H9 (cell line): Measurements from ENCODE around the gene DCXR. TPM values are rescaled to one million over a fixed set of nuclear protein-coding genes. Genes with fewer than 3 reads are reported as not detected.
A peak's percentile ranks its signal among the peaks of the same experiment; 100 is the strongest.

Experiments
- DNase-seq: peaks from one replicate; pipeline ENCODE4 v3.0.0-alpha.2; 2017
- H2AFZ ChIP-seq: one replicate; pipeline ENCODE4 v1.6.1; 2013; ENCODE audit warnings: mild to moderate bottlenecking, low read length, control low read depth, moderate library complexity
- H2AK5ac ChIP-seq: 2 replicates; pipeline ENCODE4 v1.6.1; 2013; ENCODE audit warnings: low read length, control low read depth, mixed read lengths; ENCODE audit not compliant: insufficient read length
- H2BK120ac ChIP-seq: one replicate; pipeline ENCODE4 v1.6.1; 2013; ENCODE audit warnings: low read depth, mild to moderate bottlenecking, low read length, control low read depth, inconsistent platforms; ENCODE audit not compliant: poor library complexity, severe bottlenecking
- H2BK12ac ChIP-seq: 2 replicates; pipeline ENCODE4 v1.6.1; 2013; ENCODE audit warnings: low read length, control low read depth, mixed read lengths, low read depth; ENCODE audit not compliant: insufficient read length
- H2BK15ac ChIP-seq: 2 replicates; pipeline ENCODE4 v1.6.1; 2013; ENCODE audit warnings: low read depth, low read length, control low read depth
- H2BK20ac ChIP-seq: one replicate; pipeline ENCODE4 v1.6.1; 2013; ENCODE audit warnings: low read depth, mild to moderate bottlenecking, low read length, control low read depth, inconsistent platforms; ENCODE audit not compliant: poor library complexity, severe bottlenecking
- H2BK5ac ChIP-seq: 2 replicates; pipeline ENCODE4 v1.6.1; 2013; ENCODE audit warnings: low read length, control low read depth, mixed read lengths; ENCODE audit not compliant: insufficient read length
- H3K14ac ChIP-seq: 2 replicates; pipeline ENCODE4 v1.6.1; 2013; ENCODE audit warnings: low read length, control low read depth; ENCODE audit not compliant: insufficient read depth
- H3K18ac ChIP-seq: 2 replicates; pipeline ENCODE4 v1.6.1; 2013; ENCODE audit warnings: low read depth, mild to moderate bottlenecking, mixed read lengths, low read length, control low read depth; ENCODE audit not compliant: insufficient read length
- H3K23ac ChIP-seq: 2 replicates; pipeline ENCODE4 v1.6.1; 2013; ENCODE audit warnings: low read length, control low read depth, mixed read lengths, low read depth; ENCODE audit not compliant: insufficient read length
- H3K23me2 ChIP-seq: 2 replicates; pipeline ENCODE4 v1.6.1; 2013; ENCODE audit warnings: low read depth, mild to moderate bottlenecking, mixed read lengths, low read length, control low read depth; ENCODE audit not compliant: insufficient read length, poor library complexity, severe bottlenecking
- H3K27ac ChIP-seq: 2 replicates; pipeline ENCODE4 v1.5.1; 2013; ENCODE audit warnings: low read length, control low read depth, mixed read lengths, low read depth; ENCODE audit not compliant: insufficient read length
- H3K27me3 ChIP-seq: 2 replicates; pipeline ENCODE4 v1.6.1; 2013; ENCODE audit warnings: low read length, control low read depth, inconsistent platforms; ENCODE audit not compliant: insufficient read depth
- H3K4ac ChIP-seq: 2 replicates; pipeline ENCODE4 v1.6.1; 2013; ENCODE audit warnings: low read depth, mild to moderate bottlenecking, control low read depth, inconsistent platforms, low read length, moderate library complexity
- H3K4me1 ChIP-seq: 2 replicates; pipeline ENCODE4 v1.6.1; 2013; ENCODE audit warnings: low read length, control low read depth, inconsistent platforms; ENCODE audit not compliant: insufficient read depth
- H3K4me2 ChIP-seq: 2 replicates; pipeline ENCODE4 v1.6.1; 2013; ENCODE audit warnings: low read length, control low read depth, mixed read lengths; ENCODE audit not compliant: insufficient read length, insufficient read depth
- H3K56ac ChIP-seq: 2 replicates; pipeline ENCODE4 v1.6.1; 2013; ENCODE audit warnings: low read depth, mild to moderate bottlenecking, mixed read lengths, low read length, control low read depth; ENCODE audit not compliant: insufficient read length
- H3K79me1 ChIP-seq: 2 replicates; pipeline ENCODE4 v1.6.1; 2013; ENCODE audit warnings: low read depth, mild to moderate bottlenecking, moderate library complexity, low read length, control low read depth, inconsistent platforms; ENCODE audit not compliant: insufficient read depth, poor library complexity, severe bottlenecking
- H3K79me2 ChIP-seq: 2 replicates; pipeline ENCODE4 v1.6.1; 2013; ENCODE audit warnings: low read length, control low read depth, inconsistent platforms; ENCODE audit not compliant: insufficient read depth
- H3K9ac ChIP-seq: 2 replicates; pipeline ENCODE4 v1.6.1; 2013; ENCODE audit warnings: low read length, control low read depth, mixed read lengths; ENCODE audit not compliant: insufficient read length; ENCODE audit errors: extremely low read depth
- H3K9me3 ChIP-seq: one replicate; pipeline ENCODE4 v1.6.1; 2013; ENCODE audit warnings: low read depth, low read length, inconsistent platforms; ENCODE audit not compliant: control insufficient read depth
- H3T11ph ChIP-seq: one replicate; pipeline ENCODE4 v1.6.1; 2013; ENCODE audit warnings: mild to moderate bottlenecking, low read length, control low read depth, inconsistent platforms
- H4K20me1 ChIP-seq: one replicate; pipeline ENCODE4 v1.6.1; 2013; ENCODE audit not compliant: control insufficient read depth, insufficient read length, insufficient read depth
- H4K5ac ChIP-seq: 2 replicates; pipeline ENCODE4 v1.6.1; 2013; ENCODE audit warnings: low read depth, mild to moderate bottlenecking, mixed read lengths, low read length, control low read depth; ENCODE audit not compliant: insufficient read length
- H4K8ac ChIP-seq: replicated peaks from 2 replicates; pipeline ENCODE4 v1.6.1; 2013; ENCODE audit warnings: low read length, control low read depth, mixed read lengths, low read depth; ENCODE audit not compliant: insufficient read length
- H4K91ac ChIP-seq: 2 replicates; pipeline ENCODE4 v1.6.1; 2013; ENCODE audit warnings: low read depth, mild to moderate bottlenecking, moderate library complexity, mixed read lengths, low read length, control low read depth; ENCODE audit not compliant: insufficient read length
- H3K27ac Mint-ChIP-seq, 3 experiments: 2 replicates in 2 of 3; 3 replicates in 1 of 3; pipeline ENCODE4 v1.8.0; 2020 to 2021; ENCODE audit warnings: mixed read lengths in 3 of 3, mild to moderate bottlenecking in 1 of 3, moderate library complexity in 1 of 3
- H3K27me3 Mint-ChIP-seq: 2 replicates; pipeline ENCODE4 v1.8.0; 2021; ENCODE audit warnings: low read depth, mild to moderate bottlenecking, moderate library complexity, mixed read lengths
- H3K36me3 Mint-ChIP-seq, 3 experiments: 2 replicates in 2 of 3; 3 replicates in 1 of 3; pipeline ENCODE4 v1.8.0; 2020 to 2021; ENCODE audit warnings: low read depth in 3 of 3, mixed read lengths in 3 of 3; ENCODE audit not compliant: insufficient read depth in 1 of 3
- H3K4me1 Mint-ChIP-seq, 2 experiments: 2 replicates each; pipeline ENCODE4 v1.8.0; 2020; ENCODE audit warnings: mixed read lengths in 2 of 2
- H3K4me3 Mint-ChIP-seq, 2 experiments: 2 replicates in 1 of 2; 3 replicates in 1 of 2; pipeline ENCODE4 v1.8.0; 2020 to 2021; ENCODE audit warnings: mild to moderate bottlenecking in 2 of 2, mixed read lengths in 2 of 2, moderate library complexity in 1 of 2
- H3K9me3 Mint-ChIP-seq, 2 experiments: 2 replicates in 1 of 2; 3 replicates in 1 of 2; pipeline ENCODE4 v1.8.0; 2020; ENCODE audit warnings: mild to moderate bottlenecking in 2 of 2, mixed read lengths in 2 of 2, moderate library complexity in 1 of 2
- CTCF ChIP-seq: fragments of 200-600 bp; sonication (generic); conservative IDR thresholded peaks from 3 replicates; pipeline ENCODE4 v1.8.0; 2021; ENCODE audit warnings: antibody characterized with exemption, mild to moderate bottlenecking
- WGBS: extraction: QIAGEN DNeasy Blood & Tissue Kit; methylation state at CpG from one replicate; pipeline ENCODE4 v1.1.7; 2013; ENCODE audit warnings: missing lambda C conversion rate, low lambda C conversion rate, mixed read lengths; ENCODE audit not compliant: insufficient read length; ENCODE audit errors: extremely low coverage; 5-methylcytosine and 5-hydroxymethylcytosine counted together
- total RNA-seq: library from RNA; stranded (reverse); gene quantifications from 2 replicates; pipeline ENCODE4 v1.2.1, GENCODE V29; 2021

Gene DCXR
- total RNA-seq, 1 experiment from 2014 or later, result 93.6 TPM

DNA sequence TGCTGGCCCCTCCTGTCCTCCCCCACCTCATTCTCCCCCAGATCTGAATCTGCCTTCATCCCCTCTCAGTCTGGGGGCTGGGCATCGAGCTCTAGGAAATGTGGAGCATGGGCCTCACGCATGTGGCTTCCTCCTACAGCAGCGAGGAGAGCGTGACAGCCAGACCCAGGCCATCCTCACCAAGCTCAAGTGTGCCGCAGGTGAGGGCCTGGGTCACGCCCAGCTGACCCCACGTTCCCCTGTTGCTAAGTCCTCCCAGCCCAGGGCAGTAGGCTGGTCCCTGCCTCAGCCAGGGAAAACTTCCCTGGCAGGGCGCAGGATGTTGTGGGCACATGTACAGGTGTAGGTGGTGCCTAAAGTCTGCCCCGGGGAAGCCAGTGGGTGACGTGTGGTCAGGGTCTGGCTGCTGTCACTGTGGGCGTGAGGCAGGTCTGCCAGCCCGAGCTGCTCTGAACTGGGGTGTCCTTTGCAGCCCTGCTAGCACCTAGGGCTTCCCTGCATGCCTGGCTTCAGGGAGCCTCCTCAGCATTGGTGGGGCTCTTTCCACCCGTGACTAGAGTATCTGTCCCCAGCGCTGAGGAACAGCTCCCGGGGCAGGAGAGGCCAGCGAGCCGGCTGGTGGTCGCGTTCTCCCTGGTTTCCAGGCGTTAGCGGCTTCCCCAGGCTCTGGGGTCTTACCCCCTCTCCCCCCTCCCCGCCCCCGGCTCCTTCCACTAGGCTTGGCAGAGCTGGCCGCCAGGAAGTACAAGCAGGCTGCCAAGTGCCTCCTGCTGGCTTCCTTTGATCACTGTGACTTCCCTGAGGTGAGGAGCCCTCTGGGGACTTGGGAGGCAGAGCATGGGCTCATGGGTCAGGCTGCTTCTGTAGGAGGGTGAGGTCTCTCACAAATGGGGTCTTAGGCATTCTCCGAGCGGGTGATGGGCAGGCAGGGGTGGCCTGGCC, 17.8 kb upstream of the DCXR start:
- Histone ChIP-seq H3K79me2 (no peaks in the 10 kb centered on the region), H3K23me2 (no peaks in the 10 kb centered on the region), H2BK20ac (no peak overlapping the region), H3K9ac (no peak overlapping the region), H2BK12ac (no peak overlapping the region), H3K4me1 (no peaks in the 10 kb centered on the region), H3K79me1 (peaks cover 2% of the 10 kb centered on the region), H2AK5ac (no peak overlapping the region), H2BK15ac (no peak overlapping the region), H4K20me1 (peaks cover 3% of the 10 kb centered on the region), H2AFZ (no peak overlapping the region), H3K9me3 (no peaks in the 10 kb centered on the region), H3K27ac (no peak overlapping the region), H3K27me3 (no peaks in the 10 kb centered on the region), H3K14ac (no peak overlapping the region; the same call in 1 of the 2 replicates), H3T11ph (no peak overlapping the region), H3K4me2 (no peak overlapping the region), H3K4ac (no peak overlapping the region), H4K91ac (no peak overlapping the region), H3K18ac (no peak overlapping the region), H2BK5ac (no peak overlapping the region), H3K23ac (no peak overlapping the region), H3K56ac (no peak overlapping the region), H2BK120ac (no peak overlapping the region), H4K8ac (no peak overlapping the region), H4K5ac (no peak overlapping the region)
- Mint-ChIP-seq H3K4me3 (peak overlapping the region in 1 of 2 experiments; percentile 38; a peak in 1 of 5 replicates), H3K27ac (no peak overlapping the region), H3K4me1 (peaks cover 0 to 13% of the 10 kb centered on the region in 2 experiments; a peak in 2 of 4 replicates), H3K36me3 (peaks cover 6 to 43% (median 37%) of the 10 kb centered on the region in 3 experiments), H3K27me3 (no peaks in the 10 kb centered on the region; the same call in 1 of the 2 replicates), H3K9me3 (no peaks in the 10 kb centered on the region)
- TF ChIP-seq CTCF, result no peak
- no peak for DNase-seq
- WGBS, result no CpG with 5 or more reads among the region's 26 CpGs
